Activated CD8-positive, alpha-beta memory T cell treated with anti-CD3 and anti-CD28 coated beads, Interleukin-2, amount 50 U/mL, for 1 hour (primary cell): ENCODE measurements around the gene GPNMB.

Experiments used
- DNase-seq: peaks from one replicate; pipeline ENCODE4 v3.0.0-alpha.2; 2020; ENCODE audit errors: extremely low read depth

Gene GPNMB

DNA sequence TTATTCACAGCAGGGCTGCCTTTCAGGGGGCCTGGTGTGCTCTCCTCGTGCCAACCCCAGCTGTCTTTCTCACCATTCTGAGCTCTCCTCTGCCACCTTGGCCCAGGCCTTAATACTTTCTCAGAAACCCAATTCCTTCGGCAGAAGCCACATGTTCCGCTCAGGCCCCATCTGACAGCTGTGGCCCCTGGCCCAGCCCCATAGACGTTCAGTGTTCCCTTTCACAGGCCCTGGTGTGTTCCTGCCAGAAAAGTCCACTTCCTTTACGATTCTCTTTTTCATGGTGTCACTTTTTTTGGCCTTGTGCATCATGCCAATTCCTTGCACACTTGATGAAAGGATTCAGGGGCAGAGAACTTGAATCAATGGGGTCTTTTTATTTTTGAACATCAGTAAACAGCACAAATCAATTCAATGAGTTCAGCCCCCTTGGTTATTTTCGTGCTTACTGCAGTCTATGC, 15.9 kb upstream of the GPNMB start:
- DNase-seq: no peak

DNA sequence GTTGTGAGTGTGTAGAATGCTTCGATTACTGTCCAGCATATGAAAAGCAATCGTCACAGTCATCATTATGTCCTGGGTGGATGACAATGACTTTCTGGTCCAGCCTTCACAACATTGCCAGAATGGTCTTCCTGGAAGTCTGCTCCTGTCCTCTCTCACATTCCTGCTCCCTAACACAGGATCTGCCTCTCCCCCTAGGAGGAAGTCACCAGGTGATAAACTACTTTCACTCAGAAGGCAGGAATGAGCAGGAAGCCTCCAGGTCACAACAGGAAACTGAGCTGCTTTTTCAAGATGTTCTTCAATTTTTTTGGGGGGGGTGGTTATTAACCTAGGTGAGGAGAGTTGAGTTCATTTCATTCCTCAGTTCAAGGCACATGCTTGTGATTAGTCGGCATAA, 13.6 kb upstream of the GPNMB start:
- no peak for DNase-seq

DNA sequence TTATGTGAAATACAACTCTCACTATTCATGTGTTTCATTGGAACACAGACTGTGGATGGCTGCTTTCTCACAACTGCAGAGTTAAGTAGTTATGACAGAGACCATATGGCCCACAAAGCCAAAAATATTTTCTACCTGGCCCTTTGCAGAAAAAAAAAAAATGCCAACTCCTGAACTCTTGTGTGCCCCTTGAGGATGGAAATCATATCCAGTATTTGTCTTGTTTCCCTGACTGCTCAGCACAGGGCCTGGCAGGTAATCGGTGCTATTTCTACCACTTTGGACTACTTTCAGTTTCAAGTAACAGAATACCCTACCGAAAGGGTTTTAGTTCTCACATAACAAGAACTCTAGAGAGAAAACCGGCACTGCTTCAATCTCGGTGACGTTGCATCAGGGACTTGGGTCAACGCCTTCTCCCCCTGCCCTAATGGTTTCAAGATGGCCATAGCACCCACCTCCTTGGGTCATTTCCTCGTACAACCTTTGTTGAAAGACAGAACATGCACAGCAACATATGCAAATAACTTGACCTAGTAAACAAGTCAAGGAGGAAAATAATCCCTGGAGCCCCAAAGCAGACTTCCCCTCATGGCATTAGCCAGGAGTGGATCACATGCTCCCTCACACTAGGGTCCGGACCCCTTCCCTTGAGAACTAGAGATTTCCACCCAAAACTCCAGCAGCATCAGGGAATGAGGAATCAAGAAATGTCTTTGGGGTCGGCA, 11.8 kb upstream of the GPNMB start:
- DNase-seq: no peak

DNA sequence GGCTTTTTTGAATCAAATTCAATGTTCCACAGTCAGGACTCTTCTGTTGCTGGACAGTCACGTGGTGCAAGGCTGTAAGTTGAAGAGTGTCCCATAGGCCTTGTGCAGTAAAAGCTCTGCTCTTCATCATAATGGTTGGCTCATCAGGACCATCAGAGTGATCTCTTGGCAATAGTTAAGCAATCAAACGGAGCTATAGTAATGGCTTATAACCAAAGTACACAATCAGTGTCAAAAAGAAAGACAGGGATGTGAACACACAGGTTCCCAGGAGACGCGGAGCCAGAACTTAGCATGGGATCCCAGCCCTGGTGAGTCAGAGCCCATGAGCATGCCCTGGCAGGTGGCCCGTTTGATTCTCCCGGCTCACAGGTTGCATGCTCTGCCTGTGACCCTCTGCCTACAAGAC, 10.8 kb upstream of the GPNMB start:
- DNase-seq: no peak

DNA sequence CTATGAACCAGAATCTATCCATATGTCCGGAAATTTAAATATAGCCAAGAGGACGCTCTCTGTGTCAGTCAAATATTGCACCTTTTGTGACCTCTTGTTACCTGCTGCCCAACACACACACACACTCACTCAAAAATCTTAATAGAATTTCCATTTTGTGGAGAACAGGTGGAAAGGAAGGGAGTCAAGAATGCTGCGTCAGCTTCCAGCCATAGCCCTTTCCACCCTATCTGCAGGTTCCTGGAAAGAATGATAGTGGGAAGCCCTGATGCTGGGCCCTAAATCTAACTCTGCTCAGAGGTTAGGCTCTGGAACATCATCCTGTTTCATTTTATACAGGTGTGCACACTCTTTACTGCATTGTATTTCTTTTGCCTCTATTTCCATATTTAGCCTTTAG, 9.6 kb upstream of the GPNMB start:
- DNase-seq: no peak

DNA sequence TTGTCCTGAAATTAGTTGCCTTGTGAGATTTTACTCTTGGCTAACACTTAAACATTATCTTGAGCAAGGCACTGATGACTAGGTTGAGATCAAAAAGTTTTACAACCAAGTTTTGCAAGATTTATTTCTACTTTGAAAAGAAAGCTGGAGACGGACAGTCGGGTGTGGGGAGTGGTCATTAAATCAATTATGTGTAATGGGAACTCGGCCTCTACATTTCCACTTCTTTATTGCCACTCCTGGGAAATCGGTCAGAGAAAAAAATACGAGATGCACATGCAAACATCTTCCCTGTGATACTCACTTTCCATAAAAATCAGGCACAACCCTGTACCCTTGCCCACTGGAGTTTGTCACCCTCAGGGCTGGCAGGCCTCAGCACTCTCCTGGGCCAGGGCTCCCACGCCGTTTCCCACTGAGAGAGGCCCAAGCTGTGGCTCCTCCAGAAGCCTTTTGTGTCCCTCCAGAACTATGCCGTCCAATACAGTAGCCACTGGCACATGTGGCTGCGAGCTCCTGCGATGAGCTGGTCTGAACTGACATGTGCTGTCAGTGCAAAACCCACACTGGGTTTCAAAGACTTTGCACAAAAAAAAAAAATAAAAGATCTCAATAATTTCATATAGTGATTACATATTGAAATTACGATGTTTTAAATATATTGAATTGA, 7.5 kb upstream of the GPNMB start:
- no peak for DNase-seq

DNA sequence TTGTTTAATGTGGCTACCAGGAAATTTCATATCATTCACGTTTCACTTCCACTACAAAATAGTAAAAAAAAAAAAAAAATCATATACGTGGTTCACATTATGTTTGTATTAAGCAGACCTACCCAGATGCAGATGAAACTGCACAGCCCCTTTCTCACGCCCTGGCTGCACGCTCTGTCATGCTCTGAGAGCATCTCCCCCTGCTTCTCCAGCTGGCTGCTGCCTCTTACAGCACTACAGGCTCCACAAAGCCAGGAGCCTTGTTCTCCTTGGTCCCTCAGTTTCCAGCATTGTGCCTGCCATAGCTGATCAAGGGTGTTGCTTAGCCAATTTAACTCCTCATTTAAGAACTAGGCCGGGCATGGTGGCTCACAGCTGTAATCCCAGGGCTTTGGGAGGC, 6.9 kb upstream of the GPNMB start:
- DNase-seq: no peak

DNA sequence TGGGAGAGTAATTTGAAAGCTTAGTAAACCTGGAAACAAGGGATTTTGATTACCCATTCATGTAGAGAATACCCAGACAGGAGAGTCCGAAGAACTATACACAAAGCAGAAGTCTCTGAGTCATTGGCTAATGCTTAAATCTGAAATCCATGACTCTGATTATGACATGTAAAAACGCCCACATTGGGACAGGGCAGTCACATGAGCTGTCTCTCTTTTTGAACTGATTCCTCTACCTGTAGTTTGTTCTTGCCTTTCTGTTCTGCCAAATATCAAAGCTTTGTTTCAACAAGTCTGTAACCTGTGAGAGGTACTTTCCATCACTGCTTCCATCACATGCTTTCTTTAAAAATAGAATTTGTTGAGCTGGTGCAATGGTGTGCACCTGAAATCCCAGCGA, 4.3 kb upstream of the GPNMB start:
- no peak for DNase-seq

DNA sequence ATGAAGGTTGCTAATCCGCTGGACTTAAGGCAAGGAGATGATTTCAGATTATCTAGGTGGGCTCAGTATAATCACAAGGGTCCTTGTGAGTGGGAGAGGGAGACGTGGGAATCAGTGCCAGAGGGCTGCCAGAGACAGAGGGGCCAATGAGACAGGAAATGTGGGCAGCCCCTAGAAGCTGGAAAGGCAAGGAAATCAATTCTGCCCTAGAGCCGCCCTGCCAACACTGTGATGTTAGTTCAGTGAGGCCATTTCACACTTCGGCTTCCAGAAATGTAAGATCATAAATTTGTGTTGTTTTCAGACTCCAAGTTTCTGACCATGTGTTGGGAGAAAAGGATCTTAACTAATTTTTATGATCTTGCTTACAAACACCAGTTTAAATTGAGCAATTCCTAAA, 3.6 kb upstream of the GPNMB start:
- DNase-seq: no peak

DNA sequence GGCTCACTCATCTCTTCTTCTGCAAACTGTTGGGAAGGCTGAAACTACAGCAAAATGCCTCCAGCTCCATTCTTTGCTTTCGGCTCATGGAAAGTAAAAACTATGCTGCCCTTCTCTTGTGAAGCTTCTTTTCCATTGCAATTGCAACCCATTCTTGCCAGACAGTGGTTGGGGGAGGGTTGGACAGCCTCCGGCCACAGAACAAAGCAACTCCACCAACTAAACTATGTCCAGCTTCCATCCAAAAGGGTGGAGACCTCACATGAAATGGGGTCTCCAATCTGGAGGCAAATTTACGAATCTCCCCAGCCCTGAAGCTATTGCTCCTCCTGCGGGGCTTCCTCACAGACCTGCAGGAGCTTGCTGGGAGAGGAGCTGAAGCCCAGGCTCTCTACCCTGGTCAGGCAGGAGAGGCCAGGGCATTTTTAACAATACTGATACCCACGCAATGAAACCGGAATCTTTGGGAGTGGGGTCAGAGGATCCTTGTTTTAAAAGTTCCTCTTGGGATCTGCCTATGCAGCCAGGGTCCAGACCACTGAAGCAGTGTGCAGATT, 549 bp downstream of the GPNMB start:
- DNase-seq: no peak

DNA sequence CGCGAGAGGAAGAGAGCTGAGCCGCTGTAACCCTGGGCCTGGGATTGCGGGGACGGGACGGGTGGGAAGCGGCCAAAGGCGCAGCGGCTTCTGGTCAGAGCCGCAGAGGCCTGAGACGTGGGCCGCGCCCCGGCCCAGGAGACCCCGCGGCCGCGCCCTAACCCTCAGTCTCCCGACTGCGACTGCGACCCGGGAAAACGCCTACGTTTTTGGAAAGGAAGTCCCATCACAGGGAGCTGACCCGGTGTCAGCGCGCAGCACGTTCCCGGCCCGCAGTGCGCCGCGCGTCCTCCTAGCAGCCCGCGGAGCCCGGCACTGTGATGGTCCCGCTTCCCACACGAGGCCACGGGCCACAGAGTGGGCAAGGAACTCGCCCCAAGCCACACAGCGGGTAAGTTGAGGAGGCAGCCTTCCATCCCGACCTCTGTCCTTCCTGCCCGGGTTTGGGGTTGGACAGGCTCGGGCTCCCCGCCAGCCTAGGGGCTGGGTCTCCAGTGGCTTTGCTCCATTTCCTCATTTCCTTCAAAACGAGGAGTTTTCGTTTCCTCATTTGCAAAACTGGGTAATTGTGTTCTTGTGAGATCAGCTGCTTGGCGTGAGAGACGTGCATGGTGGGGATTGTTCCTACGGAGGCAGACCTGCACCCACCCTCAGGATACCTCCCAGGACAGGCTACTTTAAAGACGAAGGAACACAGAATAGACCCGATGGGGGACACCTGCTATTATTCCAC, 1.2 kb downstream of the GPNMB start:
- no peak for DNase-seq

DNA sequence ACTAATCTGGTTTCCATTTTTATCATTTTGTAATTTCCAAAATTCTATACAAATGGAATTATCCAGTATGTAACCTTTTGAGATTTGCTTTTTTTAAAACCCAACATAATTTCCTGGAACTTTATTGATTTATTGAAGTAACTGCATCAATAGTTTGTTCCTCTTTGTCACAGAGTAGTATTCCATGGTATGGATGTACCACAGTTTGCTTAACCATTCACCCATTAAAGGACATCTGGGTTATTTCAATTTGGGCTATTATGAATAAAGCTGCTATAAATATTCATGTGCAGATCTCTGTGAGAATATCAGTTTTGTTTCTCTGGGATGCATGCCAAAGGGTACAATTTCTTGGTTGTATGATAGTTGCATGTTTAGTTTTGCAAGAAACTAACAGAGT, 2.9 kb downstream of the GPNMB start:
- DNase-seq: no peak

DNA sequence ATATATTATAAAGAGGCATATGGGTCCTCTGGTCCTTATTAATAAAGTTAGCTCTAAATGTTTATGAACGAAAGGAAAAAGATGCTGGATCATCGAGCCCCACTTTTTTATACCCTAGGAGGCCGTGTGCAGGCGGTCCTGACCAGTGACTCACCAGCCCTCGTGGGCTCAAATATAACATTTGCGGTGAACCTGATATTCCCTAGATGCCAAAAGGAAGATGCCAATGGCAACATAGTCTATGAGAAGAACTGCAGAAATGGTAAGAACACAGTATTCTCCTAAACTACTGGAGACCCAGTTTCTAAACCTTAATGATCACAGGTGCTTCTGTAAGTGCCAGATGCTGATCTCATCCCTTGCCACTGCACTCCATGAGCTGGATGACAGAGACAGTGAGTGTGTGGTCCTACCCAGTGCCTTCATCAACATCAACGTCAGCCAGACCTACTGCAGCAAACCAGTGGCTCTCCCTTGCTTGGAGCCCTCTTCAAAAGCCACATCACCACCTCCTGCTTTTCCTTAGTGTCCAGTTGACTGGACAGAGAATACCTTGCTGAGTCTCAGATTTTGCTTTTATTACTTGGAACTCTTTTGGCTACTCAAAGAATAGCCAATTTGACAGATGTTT, 7.6 kb downstream of the GPNMB start:
- DNase-seq: no peak

DNA sequence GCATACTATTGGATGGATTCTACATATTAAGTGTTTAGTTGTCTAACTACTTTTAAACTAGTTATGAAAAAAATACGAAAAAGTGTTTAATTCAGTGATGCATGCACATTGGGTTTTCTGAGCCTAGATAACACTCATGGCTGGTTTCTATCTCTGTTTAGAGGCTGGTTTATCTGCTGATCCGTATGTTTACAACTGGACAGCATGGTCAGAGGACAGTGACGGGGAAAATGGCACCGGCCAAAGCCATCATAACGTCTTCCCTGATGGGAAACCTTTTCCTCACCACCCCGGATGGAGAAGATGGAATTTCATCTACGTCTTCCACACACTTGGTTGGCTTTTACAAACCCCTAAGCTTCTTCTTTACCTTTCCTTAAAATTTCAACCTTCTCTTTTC, 10.2 kb downstream of the GPNMB start:
- DNase-seq: no peak

DNA sequence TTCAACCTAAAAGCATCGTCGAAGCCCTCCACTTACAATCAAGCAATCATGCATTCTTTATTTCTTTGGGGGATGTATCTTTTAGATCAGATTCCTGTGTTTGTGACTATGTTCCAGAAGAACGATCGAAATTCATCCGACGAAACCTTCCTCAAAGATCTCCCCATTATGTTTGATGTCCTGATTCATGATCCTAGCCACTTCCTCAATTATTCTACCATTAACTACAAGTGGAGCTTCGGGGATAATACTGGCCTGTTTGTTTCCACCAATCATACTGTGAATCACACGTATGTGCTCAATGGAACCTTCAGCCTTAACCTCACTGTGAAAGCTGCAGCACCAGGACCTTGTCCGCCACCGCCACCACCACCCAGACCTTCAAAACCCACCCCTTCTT, 13.8 kb downstream of the GPNMB start:
- DNase-seq: no peak

DNA sequence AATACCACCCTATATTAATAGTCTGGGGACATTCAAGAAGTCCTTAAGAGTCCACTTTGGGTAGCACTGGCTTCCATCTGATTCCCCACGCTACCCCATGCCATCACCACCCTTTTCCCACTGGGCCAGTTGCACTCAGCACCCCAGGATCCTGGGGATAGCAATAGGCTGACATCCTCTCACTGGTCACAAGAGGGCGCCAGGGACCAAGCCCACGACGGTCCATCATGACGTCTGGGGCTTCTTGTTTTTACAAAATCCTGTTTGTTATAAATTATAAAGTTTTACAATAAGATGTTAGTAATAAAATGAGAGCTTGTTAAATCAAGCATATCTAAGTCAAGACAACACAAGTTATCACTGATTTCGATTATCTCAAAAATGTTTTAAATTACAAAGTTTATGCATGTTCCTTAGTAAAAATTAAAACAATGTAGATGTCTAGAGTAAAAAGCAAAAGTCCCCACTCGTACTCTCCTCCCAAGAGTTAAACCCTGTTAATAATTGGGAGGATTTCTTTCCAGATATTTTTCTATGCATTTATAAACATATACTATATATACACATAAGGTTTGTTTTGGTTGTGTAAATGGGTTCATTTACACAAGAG, 15.4 kb downstream of the GPNMB start:
- no peak for DNase-seq

DNA sequence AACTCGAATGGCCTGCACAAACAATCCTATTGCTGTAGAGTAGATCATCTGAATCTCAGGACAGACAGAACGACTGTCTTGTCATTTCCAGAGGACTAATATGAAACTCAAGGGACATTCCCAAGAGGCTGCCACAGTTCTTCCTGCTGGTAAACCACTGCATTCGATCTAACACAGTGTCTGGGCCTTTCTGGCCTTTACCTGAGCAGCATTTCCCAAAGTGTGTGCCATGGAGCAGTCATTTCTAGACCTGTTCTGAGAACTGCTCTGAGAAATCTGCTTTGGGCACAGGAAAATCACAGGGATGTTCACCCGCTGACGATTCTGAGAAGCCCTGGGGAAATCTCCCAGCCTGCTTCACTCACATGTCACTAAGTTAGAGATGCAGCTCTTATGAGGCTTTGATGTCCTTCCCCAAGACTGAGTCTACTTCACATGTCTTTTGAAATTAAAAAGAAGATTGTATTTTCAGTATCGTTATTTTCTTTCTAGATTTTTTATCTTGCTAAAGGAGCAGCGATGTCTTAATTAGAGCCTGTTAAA, 18.4 kb downstream of the GPNMB start:
- no peak for DNase-seq

DNA sequence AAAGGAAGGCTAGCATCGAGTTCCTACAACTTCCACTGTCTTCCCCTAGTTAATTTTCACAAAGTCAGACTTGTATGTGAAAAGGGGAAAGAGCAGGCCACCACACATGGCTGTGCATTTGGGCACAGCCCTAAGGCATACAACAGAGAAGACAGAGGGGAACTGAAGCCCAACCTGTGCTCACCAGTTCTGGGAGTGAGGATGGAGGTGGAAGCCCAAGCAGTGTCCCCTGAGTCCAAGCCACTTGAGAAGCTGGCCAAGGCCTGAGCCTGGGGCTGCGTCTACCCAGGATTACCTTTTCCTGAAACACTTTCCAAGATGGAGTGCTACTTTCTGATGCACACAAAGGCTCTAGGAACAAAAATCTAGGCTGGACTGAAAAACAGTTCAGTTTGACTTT, 20.3 kb downstream of the GPNMB start:
- no peak for DNase-seq

DNA sequence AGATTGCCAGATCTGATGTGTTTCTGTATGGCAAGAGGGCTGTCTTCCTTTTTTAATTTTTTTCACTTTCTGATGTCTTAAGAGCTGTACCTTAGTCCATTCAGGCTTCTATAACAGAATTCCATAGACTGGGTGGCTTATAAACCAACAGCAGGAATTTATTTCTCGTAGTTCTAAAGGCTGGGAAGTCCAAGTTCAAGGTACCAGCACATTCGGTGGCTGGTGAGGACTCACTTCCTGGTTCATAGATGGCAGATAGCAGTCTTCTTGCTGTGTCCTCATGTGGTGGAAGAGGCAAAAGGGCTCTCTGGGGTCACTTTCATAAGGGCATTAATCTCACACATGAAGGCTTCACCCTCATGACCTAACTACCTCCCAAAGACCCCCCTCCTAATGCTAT, 20.8 kb downstream of the GPNMB start:
- DNase-seq: no peak

DNA sequence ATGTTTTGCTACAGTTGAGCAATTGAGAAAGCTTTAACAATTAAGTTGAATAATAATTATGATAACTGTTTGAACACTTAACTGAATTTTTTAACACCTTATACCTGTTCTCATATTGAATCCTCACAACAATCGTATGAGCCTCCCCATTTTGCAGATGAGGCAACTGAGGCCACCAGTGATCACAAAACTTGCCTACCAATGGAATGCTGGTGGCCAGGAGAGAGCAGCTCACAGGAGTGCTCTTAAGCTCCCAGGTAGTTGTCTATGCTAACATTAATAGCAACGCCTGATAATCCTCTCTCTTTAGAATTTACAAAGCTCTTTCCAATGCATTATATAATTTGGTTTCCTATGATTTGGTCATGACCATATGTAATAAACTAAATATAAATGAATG, 21.6 kb downstream of the GPNMB start:
- no peak for DNase-seq

DNA sequence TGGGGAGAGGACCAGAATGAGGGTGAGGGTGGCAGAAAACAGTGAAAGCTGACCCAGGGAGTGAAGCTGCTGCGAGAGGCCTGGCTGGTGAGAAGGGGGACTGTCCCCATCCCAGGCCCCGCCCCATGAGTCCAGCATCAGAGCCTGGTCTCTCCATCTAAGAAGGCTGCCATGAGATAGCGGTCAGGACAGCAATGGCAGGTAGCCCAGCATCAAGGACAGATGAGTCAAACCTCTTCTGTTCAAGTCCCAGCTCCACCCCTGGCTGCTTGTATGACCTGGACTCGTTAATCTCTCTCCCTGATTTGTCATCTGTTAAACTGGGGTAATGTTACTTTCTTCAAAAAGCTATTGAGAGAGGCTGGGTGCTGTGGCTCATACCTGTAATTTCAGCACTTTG, 22.2 kb downstream of the GPNMB start:
- no peak for DNase-seq

DNA sequence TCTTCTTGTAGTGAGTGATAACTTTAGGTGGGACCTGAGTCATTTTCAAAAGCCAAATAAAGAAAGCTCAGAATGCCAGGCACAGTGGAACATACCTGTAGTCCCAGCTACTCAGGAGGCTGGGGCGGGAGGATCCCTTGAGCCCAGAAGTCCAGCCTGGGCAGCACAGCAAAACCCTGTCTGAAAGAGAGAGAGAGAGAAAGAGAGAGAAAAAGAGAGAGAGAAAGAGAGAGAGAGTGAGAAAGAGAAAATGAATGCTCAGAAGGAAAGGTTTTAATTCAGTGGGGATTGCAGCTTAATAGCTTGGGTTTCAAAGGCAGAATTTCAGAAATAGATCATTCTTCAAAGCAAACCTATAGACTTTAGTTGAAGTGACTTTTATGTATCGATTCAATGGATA, 25.7 kb downstream of the GPNMB start:
- DNase-seq: no peak
